Caco-2 (cell line): Measurements from ENCODE around the gene HDGFL3. TPM values are rescaled to one million over a fixed set of nuclear protein-coding genes. Genes with fewer than 3 reads are reported as not detected.

Experiments
- BruUV-seq: library from RNA; stranded (reverse); fragments of 400-500 nt; replicated peaks from 2 replicates; lab custom pipeline; 2021; lab: Mats Ljungman, UMichigan
- CTCF ChIA-PET: fragments of 300-600 bp; sonication (Branson Sonifier 250); formaldehyde crosslinking; loops from one replicate; lab custom pipeline; 2022; ENCODE audit warnings: antibody characterized with exemption; lab: Charles Lee
- POLR2A ChIA-PET: fragments of 300-600 bp; sonication (Branson Sonifier 250); formaldehyde crosslinking; loops from one replicate; lab custom pipeline; 2022; ENCODE audit warnings: antibody characterized with exemption; lab: Charles Lee
- DNase-seq, 2 experiments: peaks; one replicate each; pipeline versions ENCODE4 v3.0.0 to v3.0.0-alpha.2; 2020 to 2022
- H3K27me3 ChIP-seq: replicated peaks from 2 replicates; pipeline ENCODE4 v1.6.0; 2011; ENCODE audit warnings: low read length; ENCODE audit not compliant: control insufficient read depth, insufficient read depth
- H3K36me3 ChIP-seq: 2 replicates; pipeline ENCODE4 v1.5.1; 2011; ENCODE audit warnings: low read length; ENCODE audit not compliant: control insufficient read depth, insufficient read depth
- H3K4me1 ChIP-seq: fragments of 250-450 bp; sonication (Bioruptor Pico); 2 replicates; pipeline ENCODE4 v1.5.1; 2020; ENCODE audit warnings: mild to moderate bottlenecking
- H3K4me3 ChIP-seq: 2 replicates; pipeline ENCODE4 v1.5.1; 2011; ENCODE audit warnings: low read depth, mild to moderate bottlenecking, control low read depth, low read length
- H3K9me3 ChIP-seq: fragments of 250-450 bp; sonication (Bioruptor Pico); 2 replicates; pipeline ENCODE4 v1.5.1; 2020; ENCODE audit warnings: mild to moderate bottlenecking, moderate library complexity
- H3K27ac Mint-ChIP-seq: one replicate; pipeline ENCODE4 v1.8.0; 2022; ENCODE audit warnings: mixed read lengths; ENCODE audit not compliant: unreplicated experiment
- H3K27me3 Mint-ChIP-seq: one replicate; pipeline ENCODE4 v1.8.0; 2022; ENCODE audit warnings: mixed read lengths; ENCODE audit not compliant: insufficient read depth, unreplicated experiment
- H3K36me3 Mint-ChIP-seq: one replicate; pipeline ENCODE4 v1.8.0; 2022; ENCODE audit warnings: mild to moderate bottlenecking, mixed read lengths; ENCODE audit not compliant: insufficient read depth, unreplicated experiment
- H3K4me1 Mint-ChIP-seq: one replicate; pipeline ENCODE4 v1.8.0; 2022; ENCODE audit warnings: low read depth, mixed read lengths; ENCODE audit not compliant: unreplicated experiment
- H3K4me3 Mint-ChIP-seq: one replicate; pipeline ENCODE4 v1.8.0; 2022; ENCODE audit warnings: mild to moderate bottlenecking, moderate library complexity, mixed read lengths; ENCODE audit not compliant: unreplicated experiment
- H3K9me3 Mint-ChIP-seq: one replicate; pipeline ENCODE4 v1.8.0; 2022; ENCODE audit warnings: mixed read lengths; ENCODE audit not compliant: unreplicated experiment
- CTCF ChIP-seq, 2 experiments: fragments of 200-600 bp in 1 of 2; IDR thresholded peaks; 1 replicate in 1 of 2; 2 replicates in 1 of 2; pipeline versions ENCODE4 v1.5.1 to v1.8.0; 2011 to 2022; ENCODE audit warnings: antibody characterized with exemption in 1 of 2, control low read depth in 1 of 2, inconsistent platforms in 1 of 2, low read depth in 1 of 2, low read length in 1 of 2, mild to moderate bottlenecking in 1 of 2, moderate library complexity in 1 of 2; ENCODE audit not compliant: insufficient read depth in 1 of 2, severe bottlenecking in 1 of 2, unreplicated experiment in 1 of 2
- intact Hi-C: fragments of 100-400 bp; cut with micrococcal nuclease; formaldehyde crosslinking; loops from one replicate; pipeline ENCODE4 v1.10.0; 2022; ENCODE audit not compliant: unreplicated experiment
- total RNA-seq: library from RNA; stranded (reverse); gene quantifications from 2 replicates; pipeline ENCODE4 v1.2.3, GENCODE V29; 2022

Gene HDGFL3
- total RNA-seq, 1 experiment from 2014 or later = 22.9 TPM

- H3K4me1 ChIP-seq = no peaks in the 10 kb centered on the region
- no TSS peak for BruUV-seq
- Mint-ChIP-seq H3K27me3 (no peaks in the 10 kb centered on the region), H3K27ac (no peak overlapping the region), H3K36me3 (no peaks in the 10 kb centered on the region), H3K4me1 (no peaks in the 10 kb centered on the region), H3K9me3 (no peaks in the 10 kb centered on the region), H3K4me3 (no peak overlapping the region)
- H3K9me3 ChIP-seq = no peaks in the 10 kb centered on the region
- no peaks in the 10 kb centered on the region for H3K36me3 ChIP-seq
- ChIA-PET POLR2A (no interaction called here), CTCF (no interaction called here)
- DNase-seq = no peak
- TF ChIP-seq CTCF (IDR thresholded peaks at IDR 0.05; ENCODE audit: insufficient read depth in 1 of 2, low read depth in 1 of 2, low read length in 1 of 2, severe bottlenecking in 1 of 2, unreplicated experiment in 1 of 2) = no peak
- no peak overlapping the region for H3K4me3 ChIP-seq
- H3K27me3 ChIP-seq = no peaks in the 10 kb centered on the region
- intact Hi-C loops = no loop called here
These were observed 44.6 kb downstream of the HDGFL3 start for GRCh38 chr15:83163032-83163431.

- no peaks in the 10 kb centered on the region for H3K36me3 ChIP-seq
- H3K27ac Mint-ChIP-seq = no peak overlapping the region
- TF ChIP-seq CTCF (IDR thresholded peaks at IDR 0.05; ENCODE audit: insufficient read depth in 1 of 2, low read depth in 1 of 2, low read length in 1 of 2, severe bottlenecking in 1 of 2, unreplicated experiment in 1 of 2) = no peak
- intact Hi-C loops = no loop called here
- no peaks in the 10 kb centered on the region for H3K9me3 Mint-ChIP-seq
- no peaks in the 10 kb centered on the region for H3K27me3 Mint-ChIP-seq
- no peaks in the 10 kb centered on the region for H3K27me3 ChIP-seq
- CTCF ChIA-PET = no interaction called here
- DNase-seq = no peak
- peaks cover 14% of the 10 kb centered on the region for H3K36me3 Mint-ChIP-seq
- no peaks in the 10 kb centered on the region for H3K4me1 Mint-ChIP-seq
- BruUV-seq = no TSS peak
- POLR2A ChIA-PET = no interaction called here
- no peaks in the 10 kb centered on the region for H3K4me1 ChIP-seq
- H3K4me3 ChIP-seq = no peak overlapping the region
- H3K4me3 Mint-ChIP-seq = no peak overlapping the region
- no peaks in the 10 kb centered on the region for H3K9me3 ChIP-seq
These were observed 46.9 kb downstream of the HDGFL3 start for GRCh38 chr15:83160741-83161140.

- no peaks in the 10 kb centered on the region for H3K9me3 ChIP-seq
- DNase-seq = no peak
- intact Hi-C loops = no loop called here
- no peaks in the 10 kb centered on the region for H3K27me3 Mint-ChIP-seq
- H3K36me3 Mint-ChIP-seq = peaks cover 14% of the 10 kb centered on the region
- ChIA-PET POLR2A (no interaction called here), CTCF (no interaction called here)
- H3K4me1 ChIP-seq = no peaks in the 10 kb centered on the region
- no peaks in the 10 kb centered on the region for H3K27me3 ChIP-seq
- H3K36me3 ChIP-seq = no peaks in the 10 kb centered on the region
- TF ChIP-seq CTCF (IDR thresholded peaks at IDR 0.05; ENCODE audit: insufficient read depth in 1 of 2, low read depth in 1 of 2, low read length in 1 of 2, severe bottlenecking in 1 of 2, unreplicated experiment in 1 of 2) = no peak
- H3K27ac Mint-ChIP-seq = no peak overlapping the region
- no peaks in the 10 kb centered on the region for H3K4me1 Mint-ChIP-seq
- H3K4me3 ChIP-seq = no peak overlapping the region
- no TSS peak for BruUV-seq
- no peak overlapping the region for H3K4me3 Mint-ChIP-seq
- no peaks in the 10 kb centered on the region for H3K9me3 Mint-ChIP-seq
These were observed 49.2 kb downstream of the HDGFL3 start for GRCh38 chr15:83158393-83158792.
